Pons (tissue), 1 donor: ENCODE measurements around the gene L3MBTL3.
"Not testable (repeated sequence)": the region's sequence is repeated elsewhere in the genome, so short reads cannot be mapped to it uniquely, and the experiment has no call there.

Experiments used
- DNase-seq: peaks from one replicate; pipeline ENCODE4 v3.0.0-alpha.2; 2016; ENCODE audit warnings: low spot score

The L3MBTL3 gene

DNA sequence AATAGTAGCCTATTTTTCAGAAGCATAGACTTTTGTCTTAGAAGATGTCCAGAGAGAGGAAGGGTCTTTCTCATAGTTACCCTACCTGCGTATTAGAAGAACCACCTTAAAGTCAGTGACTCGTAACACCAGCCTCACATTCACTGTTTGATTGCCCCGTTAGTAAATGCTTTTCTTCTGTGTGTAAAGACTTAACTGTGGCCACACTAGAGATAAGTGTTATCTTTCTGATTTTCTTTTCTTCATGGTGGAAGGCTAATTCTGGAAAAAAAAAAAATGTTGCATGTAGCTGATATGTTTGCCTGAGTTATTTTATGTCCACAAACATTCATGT is 120.5 kb downstream of the L3MBTL3 start:
- no peak for DNase-seq

DNA sequence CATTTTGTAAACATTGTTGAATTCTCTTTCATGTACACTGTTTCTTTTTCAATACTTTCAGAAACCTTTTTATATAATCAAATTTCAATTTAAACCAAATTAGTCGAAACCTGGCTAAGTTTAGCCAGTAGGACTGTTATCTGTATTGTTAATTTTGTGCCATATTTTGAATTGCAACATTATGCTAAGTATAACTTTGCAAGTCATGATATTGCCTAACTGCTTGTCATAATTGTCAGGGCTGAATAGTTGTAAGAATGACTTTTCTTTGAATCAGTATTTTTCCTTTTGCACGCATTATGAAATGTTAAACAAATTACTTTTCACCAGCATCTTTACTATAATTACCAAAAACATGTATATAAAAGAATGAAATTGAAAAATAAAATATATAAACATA is 121.7 kb downstream of the L3MBTL3 start:
- no peak for DNase-seq

GRCh38 chr6:130143709-130144108 is 125.3 kb downstream of the L3MBTL3 start:
- no peak for DNase-seq

DNA sequence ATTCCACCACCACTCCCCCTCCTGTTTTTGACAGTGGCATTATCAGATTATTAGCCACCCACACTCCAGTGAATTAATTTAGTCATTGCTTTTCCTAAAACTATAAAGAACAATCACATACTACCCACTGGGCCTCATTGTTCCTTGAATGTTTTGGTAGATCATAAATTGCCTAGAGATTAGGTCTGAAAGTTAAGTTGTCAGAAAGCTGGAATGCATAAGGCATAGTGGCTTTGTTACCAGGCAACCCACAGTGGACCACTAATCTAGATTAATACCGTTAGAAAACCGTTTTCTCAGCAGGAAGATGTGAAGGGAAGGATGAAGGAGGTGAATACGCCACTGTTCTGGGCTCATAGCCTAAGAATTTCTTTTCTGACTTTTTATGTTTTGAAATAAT is 128.7 kb downstream of the L3MBTL3 start:
- no peak for DNase-seq

DNA sequence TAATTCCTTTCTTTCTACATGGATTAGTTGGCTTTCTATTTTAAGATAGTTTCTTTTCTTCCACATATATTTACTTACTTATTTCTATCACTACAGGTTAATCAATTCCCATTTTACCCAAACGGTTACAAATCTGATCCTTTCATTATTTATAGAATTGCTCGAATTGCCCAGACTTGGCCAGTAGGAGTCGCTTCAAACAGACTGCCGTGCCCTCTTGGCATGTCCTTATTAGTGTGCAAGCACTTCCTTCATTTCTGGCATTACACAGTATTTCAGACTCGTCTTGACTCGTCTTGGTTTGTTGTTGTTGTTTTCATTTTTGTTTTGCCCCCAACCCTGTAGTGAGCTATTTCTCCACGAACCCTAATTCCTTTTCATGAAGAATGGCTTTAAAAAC is 129.8 kb downstream of the L3MBTL3 start:
- DNase-seq: no peak

DNA sequence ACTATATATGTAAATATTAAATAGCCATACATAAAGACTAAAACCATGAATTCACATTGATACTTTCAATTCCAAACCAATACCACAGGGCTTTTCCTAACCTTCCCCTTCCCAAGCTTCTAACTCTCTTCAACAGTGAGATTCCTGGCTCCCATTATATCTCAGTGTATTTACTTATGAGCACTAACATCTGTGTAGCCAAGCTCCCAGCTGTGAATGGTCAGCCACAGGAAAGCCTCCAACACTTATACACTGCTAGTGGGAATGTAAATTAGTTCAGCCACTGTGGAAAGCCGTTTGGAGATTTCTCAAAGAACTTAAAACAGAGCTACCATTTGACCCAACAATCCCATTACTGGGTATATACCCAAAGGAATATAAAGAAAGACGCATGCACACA is 130.6 kb downstream of the L3MBTL3 start:
- not testable (repeated sequence) for DNase-seq

- DNase-seq: no peak
Measured at GRCh38 chr6:130150906-130151305, 132.5 kb downstream of the L3MBTL3 start.

DNA sequence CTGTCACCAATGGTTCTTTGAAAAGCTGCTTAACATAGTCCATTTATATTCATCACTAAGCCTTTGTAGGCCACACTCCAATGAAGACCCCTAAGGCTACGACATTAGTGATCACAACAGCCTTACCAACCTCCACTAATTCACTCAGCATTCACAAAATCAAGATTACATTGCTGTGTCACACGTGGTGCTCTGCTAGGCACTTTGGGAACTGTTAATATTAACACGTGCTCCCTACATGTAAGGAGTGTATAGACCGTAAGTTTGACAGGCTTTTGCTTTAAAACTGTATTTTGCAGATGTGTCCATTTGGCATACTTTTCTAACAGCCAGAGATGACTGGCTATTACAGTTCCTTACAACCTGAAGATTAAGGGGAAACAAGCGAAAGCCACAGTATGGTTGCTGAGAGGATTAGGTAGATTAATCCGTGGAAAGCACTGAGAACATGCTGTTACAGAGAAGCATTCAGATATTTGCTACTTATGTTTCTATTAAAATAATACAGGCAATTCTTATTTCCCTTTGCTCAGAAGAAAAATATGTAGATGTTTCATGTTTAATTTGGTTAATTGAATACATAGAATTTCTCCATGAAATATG is 134.6 kb downstream of the L3MBTL3 start:
- DNase-seq: no peak

DNA sequence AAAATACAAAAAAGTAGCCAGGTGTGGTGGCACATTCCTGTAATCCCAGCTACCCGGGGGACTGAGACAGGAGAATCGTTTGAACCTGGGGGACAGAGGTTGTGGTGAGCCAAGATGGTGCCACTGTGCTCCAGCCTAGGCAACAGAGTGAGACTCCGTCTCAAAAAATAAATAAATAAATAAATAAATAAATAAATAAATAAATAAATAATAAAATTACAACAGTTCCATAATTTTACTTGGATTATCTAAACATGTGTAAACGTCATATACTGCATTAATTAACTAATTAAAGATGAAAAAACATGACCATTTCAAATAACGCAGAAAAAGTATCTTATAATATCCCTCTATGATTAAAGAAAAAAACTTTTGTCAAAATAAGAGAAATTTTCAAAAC is 138.5 kb downstream of the L3MBTL3 start:
- DNase-seq: no peak

DNA sequence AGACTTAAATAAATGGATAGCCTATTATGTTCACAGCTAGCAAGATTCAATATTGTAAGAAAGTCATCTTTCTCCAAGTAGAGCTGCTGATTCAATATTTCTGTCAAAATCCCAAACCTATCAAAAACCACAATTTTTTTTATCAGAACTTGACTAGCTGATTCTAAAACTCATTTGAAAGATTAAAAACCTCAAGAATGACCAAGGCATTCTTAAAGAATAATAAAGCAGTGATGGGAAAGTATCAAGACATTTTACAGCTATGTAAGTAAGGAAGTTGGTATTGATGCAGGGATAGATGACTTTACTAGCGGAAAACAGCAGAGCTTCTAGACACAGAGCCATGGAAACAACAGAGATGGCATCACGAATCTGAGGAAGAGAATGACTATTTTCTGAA is 139.7 kb downstream of the L3MBTL3 start:
- DNase-seq: no peak

DNA sequence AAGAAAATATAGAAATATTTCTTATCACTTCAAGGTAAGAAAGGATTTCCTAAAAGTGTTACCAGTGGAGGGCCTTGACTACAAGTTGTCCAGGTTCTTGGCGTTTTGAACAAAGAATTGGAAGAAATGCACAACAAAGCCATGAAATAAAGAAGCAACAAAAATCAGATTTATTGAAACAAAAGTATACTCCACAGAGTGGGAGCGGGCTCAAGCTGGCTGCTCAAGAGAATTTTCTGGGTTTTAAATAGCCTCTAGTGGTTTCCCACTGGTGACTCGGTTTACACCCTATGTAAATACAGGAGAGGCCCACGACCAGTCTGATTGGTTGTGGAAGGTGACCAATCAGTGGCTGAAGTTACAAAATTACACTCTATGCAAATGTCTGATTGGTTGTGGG is 140.2 kb downstream of the L3MBTL3 start:
- DNase-seq: no peak

- DNase-seq: no peak
Measured at GRCh38 chr6:130159956-130160355, 141.6 kb downstream of the L3MBTL3 start.

- no peak for DNase-seq
Measured at GRCh38 chr6:130161683-130162404, 143.5 kb downstream of the L3MBTL3 start.

DNA sequence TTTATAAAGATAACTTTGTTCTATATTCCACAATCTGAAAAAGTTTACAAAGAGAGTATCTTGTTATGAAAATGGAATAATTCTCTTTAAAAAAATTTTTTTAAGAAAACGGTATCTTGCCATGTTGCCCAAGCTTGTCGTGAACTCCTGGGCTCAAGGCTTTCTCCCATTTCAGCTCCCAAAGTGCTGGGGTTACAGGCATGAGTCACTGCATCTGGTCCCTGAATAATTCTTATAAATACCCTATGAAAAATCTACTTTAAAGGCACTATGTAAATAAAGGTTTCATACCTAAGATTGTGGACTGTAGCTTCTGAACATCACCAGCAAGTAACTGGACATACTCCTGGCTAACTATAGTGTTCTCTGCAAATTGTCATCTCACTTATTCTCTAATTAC is 144.0 kb downstream of the L3MBTL3 start:
- no peak for DNase-seq

- DNase-seq: no peak
Measured at GRCh38 chr6:130163266-130163665, 144.9 kb downstream of the L3MBTL3 start.

DNA sequence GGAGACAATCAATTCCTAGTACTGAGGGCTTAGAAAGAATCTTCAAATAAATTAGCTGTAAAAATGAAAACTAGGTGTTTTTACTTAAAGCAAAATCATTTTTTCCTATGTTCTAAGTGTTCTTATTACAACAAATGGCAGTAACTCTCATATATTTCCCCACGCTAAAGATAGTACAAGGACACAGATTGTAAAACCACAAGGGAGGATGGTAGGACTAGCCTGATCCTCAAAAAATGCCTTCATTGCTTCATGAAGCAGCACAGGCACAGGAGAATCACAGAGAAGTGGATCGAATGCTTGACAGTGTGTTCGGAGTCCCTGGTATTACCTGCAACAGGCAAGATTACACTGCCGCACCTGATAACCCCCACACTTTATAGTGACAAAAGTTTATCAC is 145.9 kb downstream of the L3MBTL3 start:
- DNase-seq: no peak

DNA sequence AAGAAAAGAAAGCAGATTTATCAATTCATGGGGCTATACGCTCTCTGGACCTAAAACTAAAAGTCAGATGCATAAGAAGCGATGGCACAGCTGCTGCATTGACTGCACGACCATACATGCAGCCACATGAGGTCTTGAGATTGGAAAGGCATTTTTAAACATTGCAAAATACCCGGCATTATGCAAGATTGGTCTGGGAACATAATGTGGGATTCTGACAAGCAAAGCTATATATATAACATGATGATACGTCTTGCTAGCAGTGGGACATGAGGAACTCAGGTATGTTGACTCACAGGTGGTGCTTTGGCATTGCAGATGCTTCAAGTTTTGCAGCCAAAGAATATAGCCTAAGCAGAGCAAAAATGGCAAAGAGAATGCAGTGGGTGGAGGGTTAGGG is 149.3 kb downstream of the L3MBTL3 start:
- DNase-seq: no peak

DNA sequence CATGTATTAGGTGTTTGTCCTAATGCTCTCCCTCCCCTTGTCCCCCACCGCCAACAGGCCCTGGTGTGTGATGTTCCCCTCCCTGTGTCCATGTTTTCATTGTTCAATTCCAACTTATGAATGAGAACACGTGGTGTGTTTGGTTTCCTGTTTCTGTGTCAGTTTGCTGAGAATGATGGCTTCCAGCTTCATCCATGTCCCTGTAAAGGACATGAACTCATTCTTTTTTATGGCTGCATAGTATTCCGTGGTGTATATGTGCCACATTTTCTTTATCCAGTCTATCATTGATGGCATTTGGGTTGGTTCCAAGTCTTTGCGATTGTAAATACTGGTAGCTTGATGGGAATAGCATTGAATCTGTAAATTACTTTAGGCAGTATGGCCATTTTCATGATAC is 151.8 kb downstream of the L3MBTL3 start:
- DNase-seq: not testable (repeated sequence)

DNA sequence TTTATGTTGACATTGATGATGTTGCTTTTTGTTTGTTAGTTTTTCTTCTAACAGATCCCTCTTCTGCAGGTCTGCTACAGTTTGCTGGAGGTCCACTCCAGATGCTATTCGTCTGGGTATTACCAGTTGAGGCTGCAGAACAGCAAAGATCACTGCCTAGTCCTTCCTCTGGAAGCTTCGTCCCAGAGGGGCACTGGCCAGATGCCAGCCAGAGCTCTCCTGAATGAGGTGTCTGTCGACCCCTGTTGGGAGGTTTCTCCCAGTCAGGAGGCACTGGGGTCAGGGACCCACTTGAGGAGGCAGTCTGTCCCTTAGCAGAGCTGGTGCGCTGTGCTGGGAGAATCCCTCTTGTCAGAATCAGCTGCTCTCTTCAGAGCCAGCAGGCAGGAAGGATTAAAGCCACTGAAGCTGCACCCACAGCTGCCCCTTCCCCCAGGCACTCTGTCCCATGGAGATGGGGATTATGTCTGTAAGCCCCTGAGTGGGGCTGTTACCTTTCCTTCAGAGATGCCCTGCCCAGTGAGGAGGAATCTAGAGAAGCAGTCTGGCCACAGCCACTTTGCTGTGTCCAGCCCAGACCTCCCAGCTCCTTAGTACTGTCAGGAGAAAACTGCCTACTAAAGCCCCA is 155.1 kb downstream of the L3MBTL3 start:
- DNase-seq: not testable (repeated sequence)

DNA sequence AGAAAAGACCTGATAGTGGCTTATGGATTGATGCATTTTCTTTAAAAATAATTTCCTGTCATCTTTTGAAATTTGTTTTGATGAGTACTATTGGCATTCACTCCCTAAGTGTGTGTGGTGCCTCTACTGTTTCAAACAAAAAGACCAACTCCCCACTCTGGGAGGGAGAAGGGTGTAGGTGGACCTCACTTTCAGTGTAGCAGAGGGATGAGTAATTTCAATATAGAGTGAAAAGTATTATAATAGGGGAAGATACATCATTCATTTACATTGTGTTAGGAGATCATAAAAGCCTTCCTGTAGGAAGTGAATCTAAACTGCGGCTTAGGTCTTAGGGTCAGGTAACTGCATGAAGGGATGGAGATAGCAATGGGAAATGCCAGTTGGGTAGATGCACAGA is 158.0 kb downstream of the L3MBTL3 start:
- DNase-seq: no peak

DNA sequence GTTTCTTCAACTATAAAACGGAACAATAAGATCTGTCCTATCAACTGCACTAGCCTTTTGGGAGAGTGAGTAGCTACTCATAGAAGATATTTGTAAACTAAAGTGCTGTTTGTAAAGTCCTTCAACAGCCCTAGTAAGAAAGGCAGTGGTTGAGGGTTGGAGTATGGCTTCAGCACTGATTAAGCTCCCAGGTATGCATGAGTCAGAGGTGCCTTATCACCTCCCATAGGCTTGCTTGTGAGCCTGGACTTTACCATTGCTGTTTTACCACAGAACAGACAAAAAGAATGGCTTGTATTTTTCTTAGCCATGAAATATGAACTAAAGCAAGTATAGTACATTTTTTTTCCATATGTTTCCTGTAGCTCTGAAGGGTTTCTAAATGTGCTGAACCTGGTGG is 160.3 kb downstream of the L3MBTL3 start:
- DNase-seq: no peak

GRCh38 chr6:130182466-130182865 is 164.1 kb downstream of the L3MBTL3 start:
- no peak for DNase-seq
